Erythroblast (primary cell): ENCODE data around the gene SH3BP2.

ENCODE experiments used
- GATA1 ChIP-seq: IDR thresholded peaks from 2 replicates; pipeline ENCODE4 v1.6.1; 2011; ENCODE audit warnings: low read depth, mild to moderate bottlenecking, control low read depth, low read length, moderate library complexity
- POLR2A ChIP-seq: IDR thresholded peaks from 2 replicates; pipeline ENCODE4 v1.6.1; 2011; ENCODE audit warnings: mild to moderate bottlenecking, low read length

DNA sequence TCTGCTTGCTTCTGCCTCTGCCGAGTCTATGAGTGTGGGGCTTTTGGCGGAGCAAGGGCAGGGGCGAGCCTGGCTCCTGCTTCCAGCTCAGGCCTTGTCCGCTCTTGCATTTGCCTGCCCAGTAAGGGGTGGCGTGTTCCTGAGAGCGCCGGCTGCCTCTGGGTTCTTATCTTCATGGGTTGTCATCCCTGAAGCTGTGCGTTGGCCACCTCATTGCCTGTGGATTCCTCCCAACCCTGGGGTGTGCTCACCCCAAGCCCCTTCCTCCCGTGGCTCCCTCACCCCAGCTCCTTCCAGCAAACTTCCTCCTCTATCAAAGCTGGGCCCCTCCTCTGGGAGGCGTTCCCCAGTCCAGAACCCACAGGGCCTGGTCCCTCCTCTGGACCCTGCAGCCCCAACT, 17.5 kb downstream of the SH3BP2 start:
- TF ChIP-seq POLR2A (no peak), GATA1 (no peak)
